Stimulated activated CD4-positive, alpha-beta T cell treated with anti-CD3 and anti-CD28 coated beads, Interleukin-4, amount 100 ng/mL, for 48 hours (primary cell): ENCODE data around the gene CCDC154.

Experiments
- DNase-seq, 2 donors: peaks; one replicate each; pipeline ENCODE4 v3.0.0-alpha.2; 2020; ENCODE audit warnings: low read depth in 2 of 2

Gene CCDC154

GRCh38 chr16:1420111-1420539 is 24.2 kb downstream of the CCDC154 start:
- DNase-seq: no peak

DNA sequence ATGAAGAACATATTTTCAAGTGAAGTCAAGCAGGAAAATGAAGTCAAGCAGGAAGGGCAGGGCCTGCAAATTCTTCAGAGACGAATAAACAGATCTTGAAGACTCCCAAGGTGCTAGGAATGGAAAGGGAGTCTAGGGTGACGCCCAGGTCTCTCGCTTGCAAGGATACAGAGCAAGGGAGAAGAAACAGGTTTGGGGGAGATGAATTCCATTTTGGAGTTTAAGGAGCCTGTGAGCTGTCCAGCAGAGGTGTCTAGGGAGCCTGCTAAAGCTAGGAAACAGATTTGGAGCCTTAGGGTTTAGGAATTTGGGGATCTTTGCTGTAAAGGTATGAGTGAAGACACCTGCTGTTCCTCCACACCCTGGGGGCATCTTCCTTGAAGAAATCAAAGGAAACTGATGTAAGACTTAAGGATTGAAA is 27.8 kb downstream of the CCDC154 start:
- no peak for DNase-seq

- DNase-seq: peak; percentile 68 to 77
These were observed 29.7 kb downstream of the CCDC154 start, which contains the start of gene UNKL for GRCh38 chr16:1414532-1415260. TSS of gene UNKL (minus strand) at chr16:1414704. CDS start at chr16:1414691, 13 bp downstream.

GRCh38 chr16:1413684-1414531 is 30.4 kb downstream of the CCDC154 start:
- peak; percentile 54 to 58 for DNase-seq

- no peak for DNase-seq
These were observed 31.5 kb downstream of the CCDC154 start for GRCh38 chr16:1412847-1413246.

DNA sequence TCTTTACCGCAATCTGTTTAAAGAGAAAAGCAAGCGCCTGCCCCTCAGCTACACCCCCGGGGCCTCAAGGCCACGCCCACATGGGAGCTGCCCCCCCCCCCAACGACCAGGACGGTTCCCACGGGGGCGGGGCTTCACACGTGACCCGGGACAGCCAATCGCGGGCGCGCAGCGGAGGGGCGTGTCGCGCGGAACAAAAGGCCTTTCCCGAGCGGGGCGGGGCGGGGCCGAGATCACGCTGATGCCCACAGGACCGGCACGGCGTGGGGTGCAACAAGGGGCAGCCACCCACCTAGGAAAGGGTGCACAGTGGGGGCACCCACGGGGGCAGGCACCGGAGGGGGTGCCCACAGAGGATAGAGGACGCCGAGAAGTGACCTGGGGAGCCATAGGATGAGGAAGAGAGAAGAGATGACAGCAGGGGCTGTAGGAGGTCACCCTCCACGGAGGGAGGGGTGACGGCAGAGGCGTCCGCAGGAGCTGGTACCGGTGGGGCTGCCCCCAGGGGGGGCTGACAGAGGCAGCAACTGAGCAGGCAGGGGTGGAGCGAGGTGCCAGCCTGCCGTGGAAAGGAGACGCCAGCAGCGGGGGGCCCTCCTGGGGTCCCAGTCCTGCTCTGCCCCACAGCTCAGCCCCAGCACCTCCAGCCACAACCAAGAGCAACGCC is 36.1 kb downstream of the CCDC154 start:
- peak; percentile 93 to 97 for DNase-seq

DNA sequence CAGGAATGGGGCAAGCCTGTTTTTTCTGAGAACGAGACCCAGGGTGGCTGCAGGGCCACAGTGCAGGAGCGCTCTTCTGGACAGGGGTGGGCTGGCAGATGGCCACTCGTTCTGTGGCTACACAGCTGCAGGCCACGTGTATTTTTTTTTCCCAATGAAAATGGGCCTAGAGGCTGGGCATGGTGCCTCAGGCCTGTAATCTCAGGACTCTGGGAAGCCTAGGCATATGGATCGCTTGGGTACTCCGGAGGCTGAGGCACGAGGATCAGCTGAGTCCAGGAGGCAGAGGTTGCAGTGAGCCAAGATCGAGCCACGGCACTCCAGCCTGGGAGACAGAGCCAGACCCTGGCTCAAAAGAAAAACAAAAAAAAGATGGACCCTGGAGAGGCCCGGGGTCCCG is 36.6 kb downstream of the CCDC154 start:
- DNase-seq: no peak

GRCh38 chr16:1403733-1404132 is 40.6 kb downstream of the CCDC154 start:
- no peak for DNase-seq

GRCh38 chr16:1403036-1403435 is 41.3 kb downstream of the CCDC154 start:
- DNase-seq: no peak

- no peak for DNase-seq
These were observed 42.6 kb downstream of the CCDC154 start for GRCh38 chr16:1401758-1402154.

- no peak for DNase-seq
These were observed 43.1 kb downstream of the CCDC154 start for GRCh38 chr16:1401061-1401757.

- DNase-seq: no peak
These were observed 45.4 kb downstream of the CCDC154 start for GRCh38 chr16:1398826-1399581.

GRCh38 chr16:1398351-1398750 is 46.0 kb downstream of the CCDC154 start:
- DNase-seq: no peak

- no peak for DNase-seq
These were observed 46.6 kb downstream of the CCDC154 start for GRCh38 chr16:1397779-1398178.

DNA sequence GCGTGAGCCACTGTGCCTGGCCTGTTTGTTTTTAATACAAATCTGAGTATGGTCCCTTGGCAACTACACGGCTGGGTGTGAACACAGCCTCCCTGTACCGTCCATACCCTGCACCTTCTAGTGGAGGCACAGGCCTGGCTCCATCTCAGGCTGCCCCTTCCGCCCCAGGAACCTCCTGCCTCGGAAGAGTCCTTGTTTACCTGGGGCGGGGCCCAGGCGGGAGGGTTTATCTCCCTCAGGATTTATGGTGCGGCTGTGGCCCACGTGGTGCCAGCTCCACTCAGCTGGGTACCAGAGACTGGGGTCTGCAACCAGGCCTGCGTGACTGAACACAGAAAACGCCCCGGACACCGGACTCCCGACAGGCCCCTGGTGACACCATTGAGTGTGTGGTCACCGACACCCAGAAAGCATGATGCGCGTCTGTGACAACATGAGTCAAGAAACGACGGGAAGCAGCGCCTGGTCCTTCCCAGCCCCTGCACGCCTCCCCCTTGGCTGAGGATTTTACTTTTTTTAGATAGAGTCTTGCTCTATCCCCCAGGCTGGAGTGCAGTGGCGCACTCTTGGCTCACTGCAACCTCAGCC is 48.8 kb downstream of the CCDC154 start:
- DNase-seq: no peak

DNA sequence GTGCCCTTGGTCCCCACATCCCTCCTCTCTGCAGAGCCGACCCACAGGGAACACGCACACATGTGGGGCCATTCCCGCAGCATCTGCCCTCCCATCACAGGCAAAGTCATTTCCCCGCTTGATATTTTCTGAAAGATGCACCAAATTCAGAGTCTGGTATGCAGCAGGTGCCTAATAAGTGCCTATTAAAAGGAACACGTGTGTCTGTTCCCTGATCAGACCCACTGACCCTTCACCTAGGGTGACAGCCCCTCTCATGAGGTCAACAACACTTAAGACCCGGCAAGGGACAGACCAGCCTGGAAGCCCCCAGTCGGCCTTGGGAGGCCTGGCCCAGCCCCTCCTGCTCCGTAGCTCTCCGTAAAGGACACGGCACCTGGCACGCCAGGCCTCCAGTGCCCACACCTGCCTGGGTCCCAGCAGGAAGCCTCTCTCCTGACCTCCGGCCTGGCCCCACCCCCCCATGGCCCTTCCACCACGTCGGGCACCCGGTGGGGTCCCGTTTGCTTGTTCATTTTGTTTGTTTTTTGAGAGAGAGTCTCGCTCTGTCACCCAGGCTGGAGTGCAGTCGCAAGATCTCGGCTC is 49.9 kb downstream of the CCDC154 start:
- no peak for DNase-seq

DNA sequence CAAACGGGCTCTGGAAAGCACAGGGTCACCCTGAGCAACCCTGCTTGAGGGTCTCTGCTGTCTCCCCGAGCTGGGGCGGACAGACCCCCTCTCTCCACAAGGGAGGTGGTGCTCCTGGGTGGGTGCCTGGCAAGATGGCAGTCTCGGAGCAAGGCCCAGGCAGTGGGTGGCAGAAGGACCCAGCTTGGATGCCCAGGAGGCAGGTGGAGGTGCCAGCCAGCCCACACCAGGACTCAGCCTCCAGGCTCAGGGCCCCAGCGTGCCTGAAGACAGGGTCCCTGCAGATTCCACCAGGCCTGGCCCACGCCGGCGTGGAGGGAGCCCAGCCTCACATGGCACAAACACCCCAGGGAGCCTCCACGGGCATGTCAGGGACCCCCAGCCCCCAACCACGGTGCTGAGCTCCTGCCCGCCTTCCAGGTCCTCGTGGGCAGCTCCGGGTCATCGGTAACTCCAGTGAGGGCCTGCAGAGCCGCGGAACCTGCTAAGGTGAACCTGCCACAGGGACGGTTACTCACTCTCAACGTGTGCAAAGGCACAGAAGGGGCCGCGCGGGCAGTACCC is 50.7 kb downstream of the CCDC154 start:
- DNase-seq: no peak

- no peak for DNase-seq
These were observed 51.5 kb downstream of the CCDC154 start for GRCh38 chr16:1392826-1393225.

- no peak for DNase-seq
These were observed 54.0 kb downstream of the CCDC154 start for GRCh38 chr16:1390239-1390779.

DNA sequence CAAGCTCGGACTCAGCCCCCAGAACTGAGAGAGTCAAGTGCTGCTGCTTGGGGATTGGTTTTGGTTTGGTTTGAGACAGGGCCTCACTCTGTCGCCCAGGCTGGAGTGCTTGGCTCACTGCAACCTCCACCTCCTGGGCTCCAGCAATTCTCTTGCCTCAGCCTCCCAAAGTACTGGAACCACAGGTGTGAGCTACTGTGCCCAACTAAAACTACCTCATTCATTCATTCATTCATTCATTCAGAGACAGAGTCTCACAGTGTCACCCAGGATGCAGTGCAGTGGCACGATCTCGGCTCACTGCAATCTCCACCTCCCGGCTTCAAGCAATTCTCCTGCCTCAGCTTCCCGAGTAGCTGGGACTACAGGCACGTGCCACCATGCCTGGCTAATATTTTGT is 54.6 kb downstream of the CCDC154 start:
- DNase-seq: no peak
